ENCODE results near the gene PCNX2.

The PCNX2 gene, protein sequence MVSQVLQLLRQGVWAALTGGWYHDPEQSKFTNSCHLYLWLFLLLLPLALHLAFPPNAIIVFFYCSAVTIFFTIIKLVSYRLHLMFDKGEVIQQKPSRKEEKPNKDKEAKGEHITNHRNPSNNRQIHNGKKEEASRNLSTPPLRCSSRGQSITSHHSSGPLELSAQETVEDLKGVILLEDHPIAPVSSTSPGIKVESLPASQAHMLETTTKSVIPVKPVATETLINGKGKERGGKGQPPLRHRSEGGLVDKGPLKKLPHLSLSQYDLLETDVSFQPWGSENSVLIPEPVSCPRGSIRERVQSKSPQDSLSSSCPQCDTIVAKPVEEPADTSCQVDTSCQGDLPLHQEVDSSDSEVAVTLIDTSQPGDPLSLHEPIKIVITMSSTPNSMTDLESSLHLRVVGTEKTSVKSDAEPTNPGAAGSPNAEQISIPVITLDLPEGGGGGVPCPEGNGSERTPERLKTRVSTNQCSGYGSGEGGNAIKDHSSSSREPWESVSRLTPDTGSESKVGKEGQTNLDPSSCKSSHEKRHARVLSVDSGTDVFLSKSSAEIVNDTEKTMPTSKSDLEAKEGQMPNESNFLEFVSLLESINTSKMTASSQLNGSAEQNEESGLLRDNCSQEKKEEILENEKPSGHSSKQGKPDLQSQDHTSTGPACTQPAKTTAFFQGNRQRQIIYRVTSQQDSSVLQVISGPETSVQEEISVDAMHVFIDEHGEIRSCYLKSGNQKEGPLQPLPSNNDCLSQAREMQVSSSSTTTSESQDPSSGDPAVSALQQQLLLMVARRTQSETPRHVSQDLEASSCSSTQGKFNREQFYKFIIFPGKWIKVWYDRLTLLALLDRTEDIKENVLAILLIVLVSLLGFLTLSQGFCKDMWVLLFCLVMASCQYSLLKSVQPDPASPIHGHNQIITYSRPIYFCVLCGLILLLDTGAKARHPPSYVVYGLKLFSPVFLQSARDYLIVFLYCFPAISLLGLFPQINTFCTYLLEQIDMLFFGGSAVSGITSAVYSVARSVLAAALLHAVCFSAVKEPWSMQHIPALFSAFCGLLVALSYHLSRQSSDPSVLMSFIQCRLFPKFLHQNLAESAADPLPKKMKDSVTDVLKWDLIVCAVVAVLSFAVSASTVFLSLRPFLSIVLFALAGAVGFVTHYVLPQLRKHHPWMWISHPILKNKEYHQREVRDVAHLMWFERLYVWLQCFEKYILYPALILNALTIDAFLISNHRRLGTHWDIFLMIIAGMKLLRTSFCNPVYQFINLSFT (N-terminal part only)

DNA sequence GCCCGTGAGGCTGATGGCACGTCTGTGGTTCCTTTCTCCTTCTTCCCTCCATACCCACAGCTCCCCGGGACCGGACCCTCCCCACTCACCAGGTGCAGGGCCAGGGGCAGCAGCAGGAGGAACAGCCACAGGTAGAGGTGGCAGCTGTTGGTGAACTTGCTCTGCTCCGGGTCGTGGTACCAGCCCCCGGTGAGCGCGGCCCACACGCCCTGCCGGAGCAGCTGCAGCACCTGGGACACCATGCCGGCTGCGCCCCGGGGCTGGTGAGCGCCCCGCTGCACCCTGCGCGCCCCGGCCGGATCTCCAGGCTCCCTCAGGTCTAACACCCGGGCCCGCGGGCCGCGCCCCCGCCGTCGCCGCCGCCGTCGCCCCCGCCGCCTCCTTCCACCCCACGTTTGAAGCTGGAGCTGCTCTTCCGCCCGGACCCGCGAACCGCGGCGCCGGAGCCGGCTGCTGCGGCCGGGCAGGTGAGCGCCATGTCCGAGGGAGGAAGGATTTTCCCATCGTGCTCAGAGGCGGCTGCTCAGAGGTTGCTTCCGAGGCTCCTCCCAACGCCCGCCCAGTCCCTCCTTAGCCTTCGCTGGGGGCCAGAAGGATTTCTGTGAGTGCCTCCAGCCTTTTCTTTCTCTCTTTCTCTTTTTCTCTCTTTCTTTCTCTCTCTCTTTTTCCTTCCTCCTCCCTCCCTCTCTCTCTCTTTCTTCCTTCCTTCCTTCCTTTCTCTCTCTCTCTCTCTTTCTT lies at the start of gene PCNX2:
Gene PCNX2, minus strand, starts transcription at position 489 of the 738 bp plus-strand sequence. Its CDS starts 247 bp downstream, at position 242.
- peak; percentile 15 to 25 for DNase-seq

DNA sequence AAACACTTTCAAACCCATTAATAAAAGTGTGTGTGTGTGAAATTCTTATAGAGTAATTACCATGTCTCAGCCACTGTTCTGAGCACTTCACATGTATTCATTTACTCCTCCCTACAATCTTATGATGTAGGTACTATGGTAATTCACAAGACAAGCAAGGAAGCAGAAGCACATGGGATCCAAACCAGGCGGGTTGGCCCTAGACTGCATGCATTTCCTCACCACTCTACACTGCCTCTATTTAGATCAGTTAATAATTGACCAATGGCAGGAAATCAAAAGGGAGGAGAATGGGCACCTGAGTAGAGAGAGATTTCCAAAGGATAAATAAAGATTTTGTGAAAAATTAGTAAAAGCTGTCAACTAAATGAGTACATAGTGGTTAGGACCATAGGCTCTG lies 47.7 kb upstream of the PCNX2 start:
- DNase-seq = no peak

DNA sequence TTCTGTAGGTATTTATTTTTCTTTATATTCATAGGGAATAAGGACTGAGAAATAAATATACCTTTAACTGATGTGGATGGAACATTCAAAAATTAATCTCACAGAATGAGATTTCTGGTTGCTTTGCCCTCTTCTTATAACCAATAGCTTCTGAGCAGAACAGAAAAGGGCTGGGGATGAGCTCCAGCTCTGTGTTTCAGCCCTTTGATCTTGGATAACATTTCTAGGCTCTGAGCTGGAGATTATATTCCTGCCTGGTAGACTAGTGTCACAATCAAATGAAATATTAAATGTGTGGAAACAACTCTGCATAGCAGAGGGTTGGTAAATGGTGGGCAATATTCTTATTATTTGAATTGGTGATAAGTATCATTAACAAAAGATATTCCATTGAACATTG lies 46.6 kb upstream of the PCNX2 start:
- DNase-seq = no peak

DNA sequence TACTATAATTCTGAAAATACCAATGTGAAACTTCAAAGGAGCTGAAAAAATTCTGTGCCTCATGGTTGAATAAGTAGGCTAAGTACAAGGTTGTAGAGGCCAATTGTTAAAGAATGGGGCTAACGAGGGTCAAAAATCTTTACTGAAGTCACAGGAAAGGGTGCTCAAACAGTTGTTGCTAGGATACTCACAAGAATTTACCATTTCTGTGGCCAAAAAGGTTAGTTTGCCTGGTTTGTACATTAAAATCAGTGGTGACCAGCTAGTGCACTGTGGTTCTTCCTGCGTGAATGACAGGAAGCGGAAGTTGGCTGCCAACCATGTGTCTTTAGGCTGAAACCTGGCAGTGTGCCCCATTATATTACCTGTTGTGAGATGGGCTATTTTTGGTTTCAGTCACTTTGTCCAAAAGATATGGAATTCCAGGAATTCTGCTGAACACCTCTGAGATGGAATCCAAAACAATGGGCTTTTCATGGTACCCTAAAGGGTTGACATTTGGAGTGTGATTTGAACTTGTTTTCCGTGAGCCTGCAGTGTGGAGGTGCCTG lies 45.5 kb upstream of the PCNX2 start:
- no peak for DNase-seq

DNA sequence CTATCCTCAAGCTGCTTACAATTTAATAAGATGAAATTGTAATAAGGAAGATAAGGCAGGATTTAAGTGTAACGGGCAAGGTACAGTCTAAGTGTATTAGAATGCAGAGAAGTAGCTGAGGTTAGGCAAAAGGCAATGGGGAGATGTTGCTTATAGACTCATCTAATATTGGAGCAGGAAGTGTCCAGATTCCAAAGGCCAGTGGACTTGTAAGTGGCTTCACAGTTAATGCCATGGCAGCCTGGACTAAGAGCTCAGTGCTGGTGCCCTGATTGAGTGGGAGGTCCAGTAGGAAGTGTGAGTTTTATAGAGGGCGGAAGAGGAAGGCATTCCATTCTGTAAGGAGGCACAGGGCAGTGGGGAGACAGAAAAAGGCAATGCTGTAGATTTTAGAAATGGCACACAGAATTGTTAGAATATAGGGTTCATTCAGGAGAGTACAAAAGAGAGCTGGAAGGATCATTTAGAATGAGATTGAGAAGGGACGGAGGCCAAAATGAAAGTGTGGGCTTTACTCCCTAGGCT lies 44.6 kb upstream of the PCNX2 start:
- DNase-seq = no peak

DNA sequence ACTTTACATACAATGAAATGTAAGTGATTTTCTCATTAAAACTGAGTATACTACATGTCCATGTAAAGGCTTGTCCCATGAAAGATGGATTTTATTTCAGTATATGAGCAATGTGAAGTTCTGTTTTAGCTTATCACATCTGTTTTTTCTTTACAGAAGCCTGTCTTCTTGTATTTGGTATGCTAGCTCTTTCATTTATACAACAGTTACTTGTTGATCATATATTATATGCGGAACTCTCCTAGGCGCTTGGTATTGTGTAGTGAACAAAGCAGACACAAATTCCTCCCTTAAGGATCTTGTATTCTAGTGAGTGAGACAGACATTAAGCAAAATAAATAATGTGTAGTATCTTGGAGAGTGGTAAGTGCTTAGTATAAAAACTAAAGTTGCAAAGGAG lies 42.6 kb upstream of the PCNX2 start:
- DNase-seq = no peak

DNA sequence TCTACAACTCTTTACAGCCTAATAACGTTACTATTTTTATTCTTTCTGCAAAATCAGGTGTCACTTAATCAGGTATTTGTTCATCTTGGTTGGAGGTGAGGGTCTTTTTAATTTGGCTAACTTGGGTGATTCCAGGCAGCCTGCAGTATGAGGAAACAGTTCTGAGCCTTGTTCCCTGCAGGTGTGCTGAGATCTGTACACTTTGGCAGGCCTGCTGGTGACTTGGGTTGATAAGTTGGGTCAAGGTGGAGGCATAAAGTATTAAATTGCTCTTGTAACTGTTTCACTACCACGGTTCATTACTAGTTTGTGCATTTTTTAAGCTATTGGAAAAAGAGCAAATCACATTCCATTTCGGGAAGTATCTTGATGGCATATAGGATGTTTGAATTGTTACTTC lies 42.0 kb upstream of the PCNX2 start:
- DNase-seq = no peak

DNA sequence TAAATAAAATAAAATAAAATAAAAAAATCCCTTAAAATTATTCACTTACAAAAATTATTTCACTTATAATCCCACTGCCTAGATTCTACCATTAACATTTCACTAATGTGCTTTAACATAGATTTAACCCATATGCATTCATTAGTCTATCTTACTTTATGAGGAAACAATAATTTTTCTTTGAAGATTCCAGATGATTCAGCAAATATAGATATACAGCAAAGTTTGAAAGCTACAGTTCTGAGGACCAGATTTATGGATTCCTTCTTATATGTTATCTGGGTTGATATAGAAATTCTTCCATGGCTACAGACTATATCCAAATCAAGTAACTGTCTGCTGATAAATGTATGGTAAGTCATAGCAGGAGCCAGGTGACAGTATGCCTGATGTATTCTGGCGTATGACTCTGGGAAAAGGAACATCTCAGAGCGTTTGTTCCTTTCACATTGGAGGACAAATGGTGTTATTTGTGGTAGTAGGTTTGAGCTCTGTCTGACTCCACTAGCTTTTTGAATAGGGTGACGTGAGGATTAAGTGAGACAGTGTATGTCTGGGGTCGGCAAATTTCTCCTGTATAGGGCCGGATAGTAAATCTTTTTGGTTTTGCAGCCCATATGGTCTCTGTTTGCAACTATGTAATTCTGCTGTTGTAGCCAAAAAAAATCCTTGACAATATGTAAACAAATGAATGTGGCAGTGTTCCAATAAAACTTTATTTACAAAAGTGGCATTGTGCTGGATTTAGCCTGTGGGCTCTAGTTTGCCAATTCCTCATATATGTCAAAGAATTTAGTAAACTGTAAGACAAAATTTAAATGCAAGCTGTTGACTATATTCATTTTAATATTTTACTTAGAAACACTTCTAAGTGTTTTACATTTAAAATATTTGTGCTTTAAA lies 41.3 kb upstream of the PCNX2 start:
- DNase-seq = no peak

DNA sequence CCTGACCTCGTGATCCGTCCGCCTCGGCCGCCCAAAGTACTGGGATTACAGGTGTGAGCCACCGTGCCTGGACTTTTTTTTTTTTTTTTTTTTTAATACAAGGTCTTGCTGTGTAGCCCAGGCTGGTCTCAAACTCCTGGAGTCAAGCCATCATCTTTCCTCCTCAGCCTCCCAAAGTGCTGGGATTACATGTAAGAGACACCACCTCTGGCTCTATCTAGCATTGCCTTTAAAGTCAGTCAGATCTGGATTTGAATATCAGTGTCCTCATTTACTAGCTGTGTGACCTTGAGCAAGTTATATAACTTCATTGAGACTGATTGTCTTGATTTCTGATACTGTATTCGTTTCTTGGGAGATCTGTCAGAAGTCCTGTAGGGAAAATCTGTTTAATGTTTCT lies 38.6 kb upstream of the PCNX2 start:
- no peak for DNase-seq

DNA sequence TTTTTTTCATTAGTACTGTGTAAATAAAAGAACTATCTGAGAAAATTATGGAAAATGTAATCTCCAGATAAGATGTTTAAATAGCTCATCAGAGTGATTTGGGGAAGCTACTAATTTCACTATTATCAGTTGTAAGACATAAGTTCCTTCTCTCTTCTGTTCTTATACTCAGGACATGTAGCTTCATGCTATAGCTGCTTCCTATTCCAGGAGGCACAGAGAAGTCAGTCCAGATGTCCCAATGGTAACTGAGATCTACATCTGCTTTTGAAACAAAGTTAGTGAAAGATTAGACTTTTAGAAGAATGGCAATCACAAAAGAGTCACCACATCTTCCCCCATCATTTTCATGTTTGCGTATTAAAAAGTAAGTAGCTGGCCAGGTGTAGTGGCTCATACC lies 37.6 kb upstream of the PCNX2 start:
- DNase-seq = peak; percentile 11

DNA sequence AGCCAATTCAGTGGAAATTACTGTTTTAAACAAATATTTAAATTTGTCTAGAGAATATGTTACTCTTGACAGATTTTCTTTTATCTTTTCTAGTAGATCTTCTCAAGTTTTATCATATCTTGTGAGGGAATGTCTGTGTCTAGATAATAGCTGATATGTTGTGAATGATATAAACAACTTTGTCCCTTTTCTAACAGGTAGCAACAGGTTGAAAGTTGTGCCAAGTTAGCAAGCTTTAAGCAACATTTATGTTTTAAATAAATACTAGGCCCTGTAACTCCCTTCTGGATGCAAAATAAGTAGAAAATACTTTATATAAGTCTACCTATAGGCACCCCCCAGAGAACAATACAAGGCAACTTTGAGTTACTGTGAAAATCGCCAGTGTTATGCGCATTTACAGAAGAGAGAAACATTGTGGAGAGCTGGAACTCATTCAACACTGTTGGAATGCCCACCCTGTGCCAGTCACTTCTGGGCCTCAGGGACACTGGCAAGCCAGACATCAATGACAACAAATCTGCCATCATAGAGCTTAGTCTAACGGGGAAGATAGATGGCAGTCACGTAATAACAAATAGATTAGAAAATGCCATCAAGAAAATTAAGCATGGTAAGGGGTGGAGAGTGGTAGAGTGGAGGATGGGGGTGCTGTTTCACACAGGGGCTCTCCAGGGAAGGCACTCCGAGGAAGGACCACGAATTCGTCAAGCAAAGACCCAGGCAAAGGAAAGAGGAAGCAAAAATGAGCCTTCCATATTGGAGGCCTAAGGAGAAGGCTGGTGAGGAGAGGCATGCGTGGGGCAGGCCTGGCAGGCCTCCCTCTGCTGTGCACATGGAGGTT lies 36.4 kb upstream of the PCNX2 start:
- peak; percentile 28 to 29 for DNase-seq

DNA sequence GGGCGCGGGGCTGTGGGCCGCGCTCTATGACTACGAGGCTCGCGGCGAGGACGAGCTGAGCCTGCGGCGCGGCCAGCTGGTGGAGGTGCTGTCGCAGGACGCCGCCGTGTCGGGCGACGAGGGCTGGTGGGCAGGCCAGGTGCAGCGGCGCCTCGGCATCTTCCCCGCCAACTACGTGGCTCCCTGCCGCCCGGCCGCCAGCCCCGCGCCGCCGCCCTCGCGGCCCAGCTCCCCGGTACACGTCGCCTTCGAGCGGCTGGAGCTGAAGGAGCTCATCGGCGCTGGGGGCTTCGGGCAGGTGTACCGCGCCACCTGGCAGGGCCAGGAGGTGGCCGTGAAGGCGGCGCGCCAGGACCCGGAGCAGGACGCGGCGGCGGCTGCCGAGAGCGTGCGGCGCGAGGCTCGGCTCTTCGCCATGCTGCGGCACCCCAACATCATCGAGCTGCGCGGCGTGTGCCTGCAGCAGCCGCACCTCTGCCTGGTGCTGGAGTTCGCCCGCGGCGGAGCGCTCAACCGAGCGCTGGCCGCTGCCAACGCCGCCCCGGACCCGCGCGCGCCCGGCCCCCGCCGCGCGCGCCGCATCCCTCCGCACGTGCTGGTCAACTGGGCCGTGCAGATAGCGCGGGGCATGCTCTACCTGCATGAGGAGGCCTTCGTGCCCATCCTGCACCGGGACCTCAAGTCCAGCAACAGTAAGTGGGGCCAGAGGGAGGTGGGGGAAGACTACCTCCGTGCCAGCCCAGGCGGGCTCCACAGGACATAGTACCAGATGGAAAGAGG lies 32.8 kb upstream of the PCNX2 start:
- DNase-seq = no peak

DNA sequence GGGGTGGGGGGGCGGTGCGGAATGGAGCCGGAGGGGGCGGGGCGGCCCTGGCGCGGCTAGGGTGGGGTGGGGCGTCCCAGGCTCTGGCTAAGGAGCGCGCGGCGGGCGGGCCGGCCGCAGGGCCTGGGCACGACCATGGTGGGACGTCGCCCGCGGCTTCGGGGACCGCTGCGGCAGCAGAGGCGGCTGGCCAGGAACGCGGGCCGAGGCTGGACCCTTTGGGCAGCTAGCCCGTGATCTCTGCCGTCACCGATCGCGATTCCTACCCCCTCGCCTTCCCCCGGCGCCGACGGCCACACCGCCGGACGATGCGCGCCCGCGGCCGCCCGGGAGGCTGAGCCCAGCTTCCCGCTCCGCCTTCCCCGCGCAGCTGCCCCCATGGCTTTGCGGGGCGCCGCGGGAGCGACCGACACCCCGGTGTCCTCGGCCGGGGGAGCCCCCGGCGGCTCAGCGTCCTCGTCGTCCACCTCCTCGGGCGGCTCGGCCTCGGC lies 32.2 kb upstream of the PCNX2 start, which contains the start of gene MAP3K21:
Gene MAP3K21, plus strand, starts transcription at position 74 of the 491 bp plus-strand sequence. Its CDS starts 305 bp downstream, at position 379.
- DNase-seq = no peak

DNA sequence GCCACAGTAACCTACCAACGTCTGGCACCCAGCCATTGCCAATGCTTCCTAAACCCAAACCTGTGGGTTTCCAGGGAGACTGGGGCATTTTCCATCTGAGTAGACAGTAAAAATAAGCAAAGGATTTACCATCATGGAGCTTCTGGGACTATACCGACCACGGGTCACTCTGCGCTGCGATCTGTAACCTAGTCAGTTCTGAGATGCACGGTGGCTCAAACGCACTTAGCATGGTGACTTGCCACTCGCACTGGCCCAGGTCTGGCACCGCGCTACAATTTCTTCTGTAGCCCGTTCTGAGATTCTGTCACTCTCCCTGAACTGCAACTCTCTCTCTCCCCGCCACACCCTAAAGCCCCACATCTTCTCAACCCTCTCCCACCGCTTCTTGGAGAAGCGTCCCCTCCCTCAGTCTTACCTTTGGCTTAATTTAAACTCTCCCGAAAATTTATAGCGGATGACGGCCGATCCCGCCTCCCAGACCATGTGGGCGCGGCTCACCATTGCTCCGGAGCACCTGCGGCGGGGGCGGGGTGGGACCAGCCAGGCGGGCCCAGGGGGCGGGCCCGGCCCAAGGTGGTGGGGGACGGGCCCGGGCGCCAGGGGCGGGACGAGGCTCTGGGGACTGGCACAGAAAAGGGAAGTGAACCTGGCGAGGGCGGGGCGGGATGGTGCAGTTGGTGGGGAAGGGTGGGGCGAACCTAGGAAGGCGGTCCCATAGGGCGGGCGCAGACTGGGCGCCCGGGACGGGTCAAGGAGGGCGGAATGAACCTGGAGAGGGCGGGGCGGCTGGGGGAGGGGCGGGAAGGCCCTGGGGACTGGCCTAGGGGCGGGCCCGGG lies 31.5 kb upstream of the PCNX2 start:
- DNase-seq = peak; percentile 89 to 93

DNA sequence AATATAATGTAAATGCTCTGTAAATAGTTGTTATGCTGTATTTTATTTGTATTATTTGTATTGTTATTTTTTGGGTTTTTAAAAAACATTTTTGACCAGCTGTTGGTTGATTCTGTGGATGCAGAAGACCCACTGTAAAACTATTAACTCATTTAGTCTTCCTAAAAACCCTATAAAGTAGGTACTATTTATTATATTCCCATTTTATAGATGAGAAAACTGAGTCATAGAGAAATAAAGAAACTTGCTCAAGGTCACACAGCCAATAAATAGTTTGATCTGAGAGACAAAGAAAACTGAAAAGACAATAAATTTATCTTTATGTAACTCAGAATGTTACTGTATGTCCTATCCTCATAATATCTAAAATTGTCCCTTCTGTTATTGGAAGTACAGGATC lies 30.8 kb upstream of the PCNX2 start:
- DNase-seq = no peak

DNA sequence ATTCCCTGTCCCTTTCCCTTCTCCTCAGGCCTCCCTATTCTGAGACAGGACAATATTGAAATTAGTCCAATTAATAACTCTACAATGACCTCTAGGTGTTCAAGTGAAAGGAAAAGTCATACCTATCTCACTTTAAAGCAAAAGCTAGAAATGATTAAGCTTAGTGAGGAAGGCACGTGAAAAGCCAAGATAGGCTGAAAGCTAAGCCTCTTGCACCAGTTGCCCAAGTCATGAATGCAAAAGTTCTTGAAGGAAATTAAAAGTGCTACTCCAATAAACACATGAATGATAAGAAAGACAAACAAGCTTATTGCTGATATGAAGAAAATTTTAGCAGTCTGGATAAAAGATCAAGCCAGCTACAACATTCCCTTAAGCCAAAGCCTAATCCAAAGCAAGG lies 28.2 kb upstream of the PCNX2 start:
- no peak for DNase-seq

DNA sequence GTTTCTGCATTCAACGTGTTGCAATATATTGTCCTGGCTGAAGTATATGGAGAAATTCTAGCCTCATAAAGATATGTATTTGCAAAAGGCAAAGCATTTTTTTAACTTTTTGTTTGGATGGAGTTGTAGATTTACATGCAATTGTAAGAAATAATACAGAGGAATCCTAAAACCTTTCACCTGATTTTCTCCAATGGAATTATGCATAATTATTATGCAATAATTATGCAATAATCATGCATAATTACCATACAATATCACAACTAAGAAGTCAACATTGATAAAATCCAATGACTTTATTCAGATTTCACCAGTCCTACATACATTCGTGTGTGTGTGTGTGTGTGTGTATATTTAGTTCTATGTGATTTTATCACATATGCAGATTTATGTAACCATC lies 24.5 kb upstream of the PCNX2 start:
- DNase-seq = no peak

DNA sequence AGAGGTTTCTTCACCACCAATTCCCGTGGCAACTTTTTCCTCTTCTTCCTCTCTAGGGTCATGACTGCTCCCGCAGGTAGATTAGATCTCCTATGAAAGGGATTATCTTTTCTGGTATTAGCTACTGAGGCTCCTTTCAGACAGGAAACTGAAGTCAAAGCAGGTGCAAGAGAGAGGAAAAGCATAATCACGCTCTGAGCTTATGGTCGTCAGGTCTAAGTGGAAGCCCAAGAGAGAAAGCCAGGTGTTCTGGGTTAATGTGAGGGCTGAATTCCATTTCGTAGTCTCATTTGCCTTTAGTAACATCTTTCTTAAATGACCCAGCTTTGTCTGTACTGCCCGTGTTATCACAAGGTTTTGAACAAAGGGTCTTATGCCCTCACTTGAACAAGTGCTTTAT lies 23.7 kb upstream of the PCNX2 start:
- DNase-seq = no peak

Data from Kasumi-1 (cell line).